ENCODE measurements around the gene SFMBT2.
"Not testable (repeated sequence)": the region's sequence is repeated elsewhere in the genome, so short reads cannot be mapped to it uniquely, and the experiment has no call there.

Gene SFMBT2

GRCh38 chr10:7225133-7225532, 185.7 kb downstream of the SFMBT2 start:
- DNase-seq (ENCODE audit: low read depth in 2 of 2): no peak

GRCh38 chr10:7218968-7219367, 191.9 kb downstream of the SFMBT2 start:
- no peak for DNase-seq (ENCODE audit: low read depth in 2 of 2)

- DNase-seq (ENCODE audit: low read depth in 2 of 2): not testable (repeated sequence)
These were observed 198.1 kb downstream of the SFMBT2 start for GRCh38 chr10:7212696-7213095.

GRCh38 chr10:7211857-7212577, 198.8 kb downstream of the SFMBT2 start:
- no peak for DNase-seq (ENCODE audit: low read depth in 2 of 2)

GRCh38 chr10:7210516-7210915, 200.3 kb downstream of the SFMBT2 start:
- no peak for DNase-seq (ENCODE audit: low read depth in 2 of 2)

GRCh38 chr10:7209458-7209857, 201.4 kb downstream of the SFMBT2 start:
- DNase-seq (ENCODE audit: low read depth in 2 of 2): no peak

- no peak for DNase-seq (ENCODE audit: low read depth in 2 of 2)
These were observed 204.3 kb downstream of the SFMBT2 start for GRCh38 chr10:7206412-7207100.

- DNase-seq (ENCODE audit: low read depth in 2 of 2): no peak
These were observed 205.2 kb downstream of the SFMBT2 start for GRCh38 chr10:7205656-7206055.

- no peak for DNase-seq (ENCODE audit: low read depth in 2 of 2)
These were observed 208.0 kb downstream of the SFMBT2 start for GRCh38 chr10:7202793-7203355.

- no peak for DNase-seq (ENCODE audit: low read depth in 2 of 2)
These were observed 211.6 kb downstream of the SFMBT2 start for GRCh38 chr10:7199152-7199760.

- no peak for DNase-seq (ENCODE audit: low read depth in 2 of 2)
These were observed 214.6 kb downstream of the SFMBT2 start for GRCh38 chr10:7196284-7196683.

GRCh38 chr10:7195118-7195517, 215.7 kb downstream of the SFMBT2 start:
- no peak for DNase-seq (ENCODE audit: low read depth in 2 of 2)

GRCh38 chr10:7194571-7194970, 216.3 kb downstream of the SFMBT2 start:
- no peak for DNase-seq (ENCODE audit: low read depth in 2 of 2)

GRCh38 chr10:7193369-7193768, 217.5 kb downstream of the SFMBT2 start:
- peak; percentile 15 to 23 for DNase-seq (ENCODE audit: low read depth in 2 of 2)

- peak; percentile 32 to 46 for DNase-seq (ENCODE audit: low read depth in 2 of 2)
These were observed 217.9 kb downstream of the SFMBT2 start for GRCh38 chr10:7192831-7193361.

GRCh38 chr10:7192061-7192460, 218.8 kb downstream of the SFMBT2 start:
- no peak for DNase-seq (ENCODE audit: low read depth in 2 of 2)

- DNase-seq (ENCODE audit: low read depth in 2 of 2): not testable (repeated sequence)
These were observed 220.1 kb downstream of the SFMBT2 start for GRCh38 chr10:7190772-7191171.

GRCh38 chr10:7189909-7190308, 220.9 kb downstream of the SFMBT2 start:
- DNase-seq (ENCODE audit: low read depth in 2 of 2): no peak

GRCh38 chr10:7188456-7189050, 222.3 kb downstream of the SFMBT2 start:
- DNase-seq (ENCODE audit: low read depth in 2 of 2): no peak

- no peak for DNase-seq (ENCODE audit: low read depth in 2 of 2)
These were observed 224.3 kb downstream of the SFMBT2 start for GRCh38 chr10:7186387-7187018.

- no peak for DNase-seq (ENCODE audit: low read depth in 2 of 2)
These were observed 225.5 kb downstream of the SFMBT2 start for GRCh38 chr10:7185367-7185690.

Measured in stimulated activated CD8-positive, alpha-beta memory T cell treated with anti-CD3 and anti-CD28 coated beads, Interleukin-2, amount 100 ng/mL, for 48 hours (primary cell).